ENCODE results near the gene ARFIP2.

DNA sequence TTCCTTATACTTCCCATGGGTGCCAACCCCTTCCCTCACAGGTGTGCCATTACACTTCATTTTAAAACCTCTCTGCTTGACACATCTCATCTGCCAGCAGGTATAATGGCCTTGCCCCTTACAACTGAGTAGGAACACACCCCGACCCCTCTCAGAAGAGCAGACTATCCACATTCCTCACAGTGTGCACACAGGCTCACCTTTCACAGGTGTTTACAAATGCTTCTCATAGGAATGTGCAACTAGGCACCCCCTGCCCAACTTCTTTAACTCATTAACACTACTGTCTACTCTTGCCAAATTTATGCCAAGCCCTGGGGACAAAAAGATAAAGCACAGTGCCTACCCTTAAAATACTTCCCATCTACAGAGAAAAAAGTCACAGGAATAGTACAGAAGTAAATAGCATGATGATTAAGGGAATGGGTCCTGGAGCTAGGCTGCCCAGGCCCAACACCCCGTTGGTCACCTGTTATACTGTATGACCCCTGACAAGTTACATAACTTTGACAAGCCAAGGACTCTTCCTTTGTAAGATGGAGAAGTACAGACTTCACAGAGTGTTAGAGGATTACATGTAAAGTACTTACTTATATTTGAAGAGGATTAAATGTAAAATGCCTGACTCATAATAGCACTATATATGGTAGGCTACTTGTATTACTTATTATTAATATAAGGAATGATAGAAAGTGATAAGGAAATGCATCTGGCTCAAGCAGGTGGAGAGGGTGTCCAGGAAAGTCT lies 22.6 kb downstream of the ARFIP2 start:
- TF ChIP-seq POLR2A (IDR thresholded peaks at IDR 0.05; ENCODE audit: low read depth, low read length) (no peak), EZH2 (IDR thresholded peaks at IDR 0.05; ENCODE audit: borderline replicate concordance, low read depth, low read length, severe bottlenecking) (no peak), MYC (IDR thresholded peaks at IDR 0.05; ENCODE audit: low read depth, low read length) (no peak), POLR2AphosphoS5 (IDR thresholded peaks at IDR 0.05; ENCODE audit: insufficient read depth, low read depth, low read length) (no peak)
- TF ChIP-seq, protein P1, sequence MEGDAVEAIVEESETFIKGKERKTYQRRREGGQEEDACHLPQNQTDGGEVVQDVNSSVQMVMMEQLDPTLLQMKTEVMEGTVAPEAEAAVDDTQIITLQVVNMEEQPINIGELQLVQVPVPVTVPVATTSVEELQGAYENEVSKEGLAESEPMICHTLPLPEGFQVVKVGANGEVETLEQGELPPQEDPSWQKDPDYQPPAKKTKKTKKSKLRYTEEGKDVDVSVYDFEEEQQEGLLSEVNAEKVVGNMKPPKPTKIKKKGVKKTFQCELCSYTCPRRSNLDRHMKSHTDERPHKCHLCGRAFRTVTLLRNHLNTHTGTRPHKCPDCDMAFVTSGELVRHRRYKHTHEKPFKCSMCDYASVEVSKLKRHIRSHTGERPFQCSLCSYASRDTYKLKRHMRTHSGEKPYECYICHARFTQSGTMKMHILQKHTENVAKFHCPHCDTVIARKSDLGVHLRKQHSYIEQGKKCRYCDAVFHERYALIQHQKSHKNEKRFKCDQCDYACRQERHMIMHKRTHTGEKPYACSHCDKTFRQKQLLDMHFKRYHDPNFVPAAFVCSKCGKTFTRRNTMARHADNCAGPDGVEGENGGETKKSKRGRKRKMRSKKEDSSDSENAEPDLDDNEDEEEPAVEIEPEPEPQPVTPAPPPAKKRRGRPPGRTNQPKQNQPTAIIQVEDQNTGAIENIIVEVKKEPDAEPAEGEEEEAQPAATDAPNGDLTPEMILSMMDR (IDR thresholded peaks at IDR 0.05; ENCODE audit: extremely low read depth in 1 of 2, insufficient read depth in 1 of 2, low read depth in 1 of 2, low read length in 2 of 2): no peak
